HepG2 (cell line): ENCODE results near the gene WDR11. TPM values are rescaled to one million over a fixed set of nuclear protein-coding genes. Genes with fewer than 3 reads are reported as not detected.
A peak's percentile ranks its signal among the peaks of the same experiment; 100 is the strongest.

Source experiments
- BRD4 ChIP-seq: sonication (generic); formaldehyde crosslinking; IDR thresholded peaks from 2 replicates; pipeline ENCODE4 v1.4.0; 2020; ENCODE audit warnings: missing genetic modification reagents
- FLYWCH1 ChIP-seq: sonication (generic); formaldehyde crosslinking; IDR thresholded peaks from 2 replicates; pipeline ENCODE4 v1.8.1; 2023; ENCODE audit warnings: mild to moderate bottlenecking, missing genetic modification reagents
- GMEB1 ChIP-seq: sonication (generic); formaldehyde crosslinking; IDR thresholded peaks from 2 replicates; pipeline ENCODE4 v1.5.1; 2020; ENCODE audit warnings: missing genetic modification reagents, mild to moderate bottlenecking, borderline replicate concordance
- NFE2L1 ChIP-seq: sonication (generic); formaldehyde crosslinking; IDR thresholded peaks from 2 replicates; pipeline ENCODE4 v1.4.0; 2020; ENCODE audit warnings: missing genetic modification reagents, mild to moderate bottlenecking, borderline replicate concordance
- PHB2 ChIP-seq: fragments of 450-650 bp; IDR thresholded peaks from 2 replicates; pipeline ENCODE4 v1.6.1; 2018; ENCODE audit not compliant: partially characterized antibody
- SOX13 ChIP-seq, 3 experiments: fragments of 450-650 bp in 1 of 3; sonication (generic) in 1 of 3; formaldehyde crosslinking in 1 of 3; IDR thresholded peaks in 2 of 3; conservative IDR thresholded peaks in 1 of 3; 2 replicates each; pipeline versions ENCODE4 v1.5.0 to v1.6.1; 2016 to 2020; ENCODE audit warnings: antibody characterized with exemption in 1 of 3, mild to moderate bottlenecking in 1 of 3, missing compliant biosample characterization in 1 of 3, missing genetic modification reagents in 1 of 3, moderate library complexity in 1 of 3
- TAF15 ChIP-seq: fragments of 200-400 bp; formaldehyde crosslinking; IDR thresholded peaks from one replicate; pipeline ENCODE4 v1.6.1; 2018; ENCODE audit warnings: mild to moderate bottlenecking, low read depth, low read length; ENCODE audit not compliant: poor library complexity, severe bottlenecking
- TFDP2 ChIP-seq: sonication (generic); formaldehyde crosslinking; IDR thresholded peaks from 2 replicates; pipeline ENCODE4 v1.4.0; 2020; ENCODE audit warnings: missing genetic modification reagents
- XBP1 ChIP-seq: sonication (generic); formaldehyde crosslinking; IDR thresholded peaks from 2 replicates; pipeline ENCODE4 v1.5.0; 2020; ENCODE audit warnings: missing genetic modification reagents
- ZBTB4 ChIP-seq: sonication (generic); formaldehyde crosslinking; IDR thresholded peaks from 2 replicates; pipeline ENCODE4 v1.4.0; 2020; ENCODE audit warnings: missing genetic modification reagents, mild to moderate bottlenecking, borderline replicate concordance
- ZBTB42 ChIP-seq: sonication (generic); formaldehyde crosslinking; IDR thresholded peaks from 2 replicates; pipeline ENCODE4 v1.5.0; 2020; ENCODE audit warnings: mild to moderate bottlenecking, missing genetic modification reagents
- ZC3H13 ChIP-seq: sonication (generic); formaldehyde crosslinking; IDR thresholded peaks from 2 replicates; pipeline ENCODE4 v1.8.1; 2023; ENCODE audit warnings: mild to moderate bottlenecking, missing genetic modification reagents, moderate library complexity
- ZFY ChIP-seq: sonication (generic); formaldehyde crosslinking; IDR thresholded peaks from 2 replicates; pipeline ENCODE4 v1.4.0; 2020; ENCODE audit warnings: missing genetic modification reagents
- ZNF33B ChIP-seq: sonication (generic); formaldehyde crosslinking; IDR thresholded peaks from 2 replicates; pipeline ENCODE4 v1.5.1; 2020; ENCODE audit warnings: mild to moderate bottlenecking, missing genetic modification reagents
- ZNF383 ChIP-seq: sonication (generic); formaldehyde crosslinking; IDR thresholded peaks from 2 replicates; pipeline ENCODE4 v1.4.0; 2020; ENCODE audit warnings: missing genetic modification reagents, mild to moderate bottlenecking, borderline replicate concordance
- ZNF619 ChIP-seq: sonication (generic); formaldehyde crosslinking; IDR thresholded peaks from 2 replicates; pipeline ENCODE4 v1.4.0; 2020; ENCODE audit warnings: mild to moderate bottlenecking, missing genetic modification reagents
- ZNF703 ChIP-seq: sonication (generic); formaldehyde crosslinking; IDR thresholded peaks from 2 replicates; pipeline ENCODE4 v1.5.1; 2020; ENCODE audit warnings: missing genetic modification reagents, mild to moderate bottlenecking, moderate library complexity, borderline replicate concordance
- ZNF768 ChIP-seq: sonication (generic); formaldehyde crosslinking; IDR thresholded peaks from 2 replicates; pipeline ENCODE4 v1.4.0; 2020; ENCODE audit warnings: missing genetic modification reagents
- ZNF773 ChIP-seq: sonication (generic); formaldehyde crosslinking; IDR thresholded peaks from 2 replicates; pipeline ENCODE4 v1.4.0; 2020; ENCODE audit warnings: missing genetic modification reagents, borderline replicate concordance
- ZNF883 ChIP-seq: sonication (generic); formaldehyde crosslinking; IDR thresholded peaks from 2 replicates; pipeline ENCODE4 v1.5.1; 2020; ENCODE audit warnings: mild to moderate bottlenecking, missing genetic modification reagents; ENCODE audit errors: not compliant biosample characterization
- polyA plus RNA-seq, 8 experiments: library from polyadenylated mRNA; depleted of rRNA in 3 of 8; stranded (reverse) in 7 of 8; unstranded in 1 of 8; fragments of >200 nt; fragmentation: Illumina TruSeq in 4 of 8; extraction: Trizol in 4 of 8; gene quantifications; 2 replicates each; pipeline versions ENCODE4 v1.2.1 to v1.2.3, GENCODE V29; 2011 to 2016; ENCODE audit warnings: low read depth in 4 of 8, missing spikeins in 1 of 8, mixed read lengths in 1 of 8; ENCODE audit not compliant: insufficient read depth in 1 of 8
- total RNA-seq, 5 experiments: library from RNA; depleted of rRNA; stranded (reverse); fragments of >200 nt; fragmentation: Illumina TruSeq; extraction: Trizol; gene quantifications; 2 replicates each; pipeline ENCODE4 v1.2.3, GENCODE V29; 2016; ENCODE audit warnings: low read depth in 1 of 5

The WDR11 gene
- total and polyA plus RNA-seq, 2 of the 13 experiments (the other 11 are each of a cell fraction or from before 2014, with no cell fraction given) = 38.0 to 45.2 TPM

- TF ChIP-seq ZNF703 (CRISPR knock-in tag) (no peak), FLYWCH1 (CRISPR knock-in tag) (peak; percentile 72; the same call in 1 of the 2 replicates), ZC3H13 (CRISPR knock-in tag) (no peak), BRD4 (CRISPR knock-in tag) (peak; percentile 86), ZNF33B (CRISPR knock-in tag) (0 out of 2 replicates have a peak, but pooled peaks have one; percentile 47), TAF15 (no peak), ZFY (CRISPR knock-in tag) (peak; percentile 88), ZNF773 (no peak; the same call in 1 of the 2 replicates), PHB2 (no peak), ZNF768 (CRISPR knock-in tag) (peak; percentile 77), ZNF619 (CRISPR knock-in tag) (no peak; the same call in 1 of the 2 replicates), TFDP2 (CRISPR knock-in tag) (peak; percentile 58; the same call in 1 of the 2 replicates), SOX13 (IDR thresholded peaks at IDR 0.05) (no peak), SOX13 (CRISPR knock-in tag; conservative IDR thresholded peaks at IDR 0.05 in 1 of 2, IDR thresholded peaks at IDR 0.05 in 1 of 2) (peak in 1 of 2 experiments; percentile 63; a peak in 2 of 4 replicates), ZNF883 (CRISPR knock-in tag) (peak; percentile 77), ZNF383 (CRISPR knock-in tag) (peak; percentile 88; the same call in 1 of the 2 replicates), XBP1 (no peak), GMEB1 (peak; percentile 80; the same call in 1 of the 2 replicates), ZBTB4 (CRISPR knock-in tag) (peak; percentile 63; the same call in 1 of the 2 replicates), ZBTB42 (CRISPR knock-in tag) (no peak), NFE2L1 (CRISPR knock-in tag) (no peak; the same call in 1 of the 2 replicates)
Measured at GRCh38 chr10:120850911-120851865, at the start of gene WDR11 (continued).
